WERI-Rb-1 (cell line): ENCODE measurements around the gene C19orf12.

Source experiments
- DNase-seq: peaks from one replicate; pipeline ENCODE4 v3.0.0-alpha.2; 2020
- H3K27ac ChIP-seq: fragments of 250-450 bp; sonication (Bioruptor Pico); 2 replicates; pipeline ENCODE4 v1.5.1; 2020; ENCODE audit warnings: mild to moderate bottlenecking, moderate library complexity
- H3K27me3 ChIP-seq: fragments of 250-450 bp; sonication (Bioruptor Pico); 2 replicates; pipeline ENCODE4 v1.5.1; 2021; ENCODE audit warnings: mild to moderate bottlenecking, low read depth, moderate library complexity; ENCODE audit not compliant: insufficient read depth, severe bottlenecking
- H3K36me3 ChIP-seq: fragments of 250-450 bp; sonication (Bioruptor Pico); 2 replicates; pipeline ENCODE4 v1.5.1; 2020; ENCODE audit warnings: mild to moderate bottlenecking, moderate library complexity
- H3K4me3 ChIP-seq: 2 replicates; pipeline ENCODE4 v1.5.1; 2011; ENCODE audit warnings: low read depth, mild to moderate bottlenecking, control low read depth, low read length
- H3K9me3 ChIP-seq: fragments of 250-450 bp; sonication (Bioruptor Pico); 2 replicates; pipeline ENCODE4 v1.5.1; 2021; ENCODE audit warnings: mild to moderate bottlenecking, moderate library complexity; ENCODE audit not compliant: severe bottlenecking
- TF ChIP-seq, protein P1 (sequence below): IDR thresholded peaks from 2 replicates; pipeline ENCODE4 v1.5.1; 2011; ENCODE audit warnings: low read depth, mild to moderate bottlenecking, control low read depth, inconsistent platforms, low read length

C19orf12 gene

DNA sequence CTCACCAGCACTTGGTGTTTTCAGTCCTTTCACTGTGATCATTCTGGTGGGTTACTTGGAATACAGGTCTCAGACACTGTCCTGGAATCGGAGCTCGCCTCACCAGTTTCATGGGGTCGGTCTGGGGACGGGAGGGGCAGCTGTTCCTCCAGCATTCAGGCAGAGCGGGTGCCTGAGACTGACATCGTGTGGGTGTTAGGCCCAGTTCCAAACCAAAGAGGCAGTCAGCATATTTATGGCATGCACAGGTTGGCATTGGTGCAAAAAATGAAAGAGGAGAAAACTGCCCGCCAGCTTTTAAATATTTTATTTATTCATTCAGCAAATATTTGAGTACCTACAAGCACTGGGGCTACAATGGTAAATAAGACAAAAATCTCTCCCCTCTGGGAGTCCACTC is 29.7 kb downstream of the C19orf12 start:
- Histone ChIP-seq H3K27ac (no peak overlapping the region), H3K27me3 (no peaks in the 10 kb centered on the region), H3K9me3 (no peaks in the 10 kb centered on the region), H3K36me3 (no peaks in the 10 kb centered on the region), H3K4me3 (no peak overlapping the region)
- TF ChIP-seq, protein P1, sequence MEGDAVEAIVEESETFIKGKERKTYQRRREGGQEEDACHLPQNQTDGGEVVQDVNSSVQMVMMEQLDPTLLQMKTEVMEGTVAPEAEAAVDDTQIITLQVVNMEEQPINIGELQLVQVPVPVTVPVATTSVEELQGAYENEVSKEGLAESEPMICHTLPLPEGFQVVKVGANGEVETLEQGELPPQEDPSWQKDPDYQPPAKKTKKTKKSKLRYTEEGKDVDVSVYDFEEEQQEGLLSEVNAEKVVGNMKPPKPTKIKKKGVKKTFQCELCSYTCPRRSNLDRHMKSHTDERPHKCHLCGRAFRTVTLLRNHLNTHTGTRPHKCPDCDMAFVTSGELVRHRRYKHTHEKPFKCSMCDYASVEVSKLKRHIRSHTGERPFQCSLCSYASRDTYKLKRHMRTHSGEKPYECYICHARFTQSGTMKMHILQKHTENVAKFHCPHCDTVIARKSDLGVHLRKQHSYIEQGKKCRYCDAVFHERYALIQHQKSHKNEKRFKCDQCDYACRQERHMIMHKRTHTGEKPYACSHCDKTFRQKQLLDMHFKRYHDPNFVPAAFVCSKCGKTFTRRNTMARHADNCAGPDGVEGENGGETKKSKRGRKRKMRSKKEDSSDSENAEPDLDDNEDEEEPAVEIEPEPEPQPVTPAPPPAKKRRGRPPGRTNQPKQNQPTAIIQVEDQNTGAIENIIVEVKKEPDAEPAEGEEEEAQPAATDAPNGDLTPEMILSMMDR: no peak
- no peak for DNase-seq

DNA sequence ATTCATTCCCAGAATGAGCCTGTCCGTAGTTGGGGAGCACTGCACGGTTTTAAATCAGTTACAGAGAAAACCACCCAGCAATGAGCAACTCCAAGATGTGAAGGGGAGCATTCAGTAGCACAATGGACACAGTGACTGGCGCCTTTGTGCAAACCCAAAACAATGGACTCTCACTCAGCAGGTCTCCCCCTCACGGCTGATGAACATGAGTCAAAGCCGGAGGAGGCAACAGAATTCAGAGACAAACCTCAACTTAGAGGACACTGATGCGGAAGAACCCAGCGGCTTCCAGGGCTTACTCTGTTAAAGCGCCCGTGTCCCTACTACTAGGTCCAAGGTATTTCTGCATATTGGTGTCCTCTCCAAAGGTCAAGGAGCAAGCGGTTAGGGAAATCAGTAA is 32.1 kb downstream of the C19orf12 start:
- Histone ChIP-seq H3K27ac (no peak overlapping the region), H3K4me3 (no peak overlapping the region), H3K9me3 (no peaks in the 10 kb centered on the region), H3K36me3 (no peaks in the 10 kb centered on the region), H3K27me3 (no peaks in the 10 kb centered on the region)
- DNase-seq: no peak
- TF ChIP-seq, protein P1: no peak

DNA sequence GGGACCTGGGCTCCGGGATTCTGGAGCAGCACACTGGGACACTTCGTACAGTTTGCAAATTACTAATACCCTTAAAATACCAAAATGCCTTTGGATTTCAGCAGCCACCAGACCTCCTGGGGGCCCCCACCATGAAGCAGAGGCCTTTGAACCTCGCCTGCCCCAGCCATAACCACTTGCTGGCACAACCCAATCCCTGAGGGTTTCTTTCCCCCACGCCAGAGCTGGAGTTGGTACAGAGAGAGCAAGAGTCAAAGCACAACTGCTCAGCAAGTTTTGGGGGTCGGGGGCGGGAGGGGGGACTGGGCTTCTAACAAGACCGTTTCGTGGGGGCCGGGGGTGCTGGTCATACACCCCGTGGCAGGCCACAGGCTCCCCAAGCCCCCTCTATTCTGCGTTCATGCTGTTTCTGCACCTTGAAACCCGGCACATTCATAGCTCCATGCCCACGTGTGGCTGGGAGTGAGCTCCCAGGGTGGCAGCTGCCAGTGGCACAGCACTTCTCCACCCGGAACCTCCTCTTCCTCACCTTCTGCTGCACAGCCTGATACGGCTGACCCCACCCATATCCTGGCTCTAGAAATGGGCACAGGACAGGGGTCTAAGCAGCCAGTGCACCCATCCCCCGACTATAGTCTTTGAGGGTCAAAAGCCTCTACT is 32.7 kb downstream of the C19orf12 start:
- TF ChIP-seq, protein P1: no peak
- H3K36me3 ChIP-seq: no peaks in the 10 kb centered on the region
- no peaks in the 10 kb centered on the region for H3K27me3 ChIP-seq
- H3K27ac ChIP-seq: no peak overlapping the region
- DNase-seq: no peak
- no peak overlapping the region for H3K4me3 ChIP-seq
- no peaks in the 10 kb centered on the region for H3K9me3 ChIP-seq

DNA sequence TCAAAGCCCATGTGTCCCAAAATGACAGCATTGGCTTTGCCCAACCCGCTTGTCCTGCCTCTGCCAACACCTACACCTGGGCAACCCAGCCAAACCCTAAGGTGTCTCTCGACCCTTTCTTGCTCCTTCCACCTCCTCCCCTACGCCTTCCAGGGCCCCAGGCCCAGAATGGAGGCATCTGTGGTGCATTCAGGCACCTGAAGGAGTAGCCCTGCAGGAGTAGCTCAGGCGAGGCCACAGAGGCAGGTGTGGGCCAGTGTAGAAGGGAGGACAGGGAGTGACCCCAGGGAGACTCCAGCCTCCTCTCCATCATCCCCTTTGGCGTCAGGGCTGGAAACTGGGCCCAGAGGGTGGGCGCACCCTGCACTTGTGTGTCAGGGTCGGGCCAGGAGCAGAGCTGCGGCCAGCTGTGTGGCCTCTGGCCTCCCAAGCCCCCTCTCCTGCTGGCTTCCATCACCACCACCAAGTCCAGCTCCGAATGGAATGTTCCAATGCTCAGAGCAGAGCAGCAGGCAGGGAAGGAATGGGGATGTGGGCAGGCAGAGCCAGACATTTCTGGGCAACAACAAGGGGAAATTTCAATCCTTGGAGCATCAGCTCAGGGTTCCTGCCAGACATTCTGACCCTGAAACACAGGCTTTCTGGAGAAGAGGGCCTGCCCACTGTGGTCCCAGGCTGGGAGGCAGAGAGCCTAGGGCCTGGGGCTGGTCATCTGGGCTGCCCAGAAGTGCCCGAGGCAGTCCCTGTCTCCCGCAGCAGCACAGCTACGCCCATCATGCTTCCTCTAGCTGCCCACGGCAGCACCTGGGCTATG is 33.4 kb downstream of the C19orf12 start:
- TF ChIP-seq, protein P1: no peak

DNA sequence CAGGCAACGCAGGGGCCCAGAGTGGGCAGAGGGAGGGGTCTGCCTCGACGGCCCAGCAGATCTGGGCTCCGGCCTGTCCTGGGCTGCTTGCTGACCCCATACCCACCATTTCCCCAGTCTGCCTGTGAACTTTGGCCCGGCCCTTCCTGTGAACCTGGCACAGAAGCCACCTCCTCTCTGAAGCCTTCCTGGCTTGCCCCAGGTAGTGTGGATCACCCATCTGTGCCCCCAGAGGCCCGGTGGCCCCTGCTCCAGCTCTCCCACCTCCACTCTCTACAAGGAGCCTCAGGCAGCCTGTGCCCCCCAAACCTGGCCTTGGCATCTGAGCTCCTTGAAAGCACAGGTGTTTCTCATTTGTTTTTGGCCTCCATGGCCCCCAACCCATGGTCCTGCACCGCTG is 34.1 kb downstream of the C19orf12 start:
- DNase-seq: no peak
- H3K27me3 ChIP-seq: no peaks in the 10 kb centered on the region
- no peaks in the 10 kb centered on the region for H3K9me3 ChIP-seq
- H3K27ac ChIP-seq: no peak overlapping the region
- no peaks in the 10 kb centered on the region for H3K36me3 ChIP-seq
- TF ChIP-seq, protein P1: no peak
- no peak overlapping the region for H3K4me3 ChIP-seq

More for the DNA sequence above, 33.4 kb downstream of the C19orf12 start:
- Histone ChIP-seq H3K9me3 (no peaks in the 10 kb centered on the region), H3K4me3 (no peak overlapping the region), H3K36me3 (no peaks in the 10 kb centered on the region), H3K27me3 (no peaks in the 10 kb centered on the region), H3K27ac (no peak overlapping the region)
- no peak for DNase-seq
